ENCODE measurements around the gene SRGAP2B. TPM values are rescaled to one million over a fixed set of nuclear protein-coding genes. Genes with fewer than 3 reads are reported as not detected.
"Not testable (repeated sequence)": the region's sequence is repeated elsewhere in the genome, so short reads cannot be mapped to it uniquely, and the experiment has no call there.

SRGAP2B gene
- total RNA-seq, 1 experiment from 2014 or later: 23.5 TPM

DNA sequence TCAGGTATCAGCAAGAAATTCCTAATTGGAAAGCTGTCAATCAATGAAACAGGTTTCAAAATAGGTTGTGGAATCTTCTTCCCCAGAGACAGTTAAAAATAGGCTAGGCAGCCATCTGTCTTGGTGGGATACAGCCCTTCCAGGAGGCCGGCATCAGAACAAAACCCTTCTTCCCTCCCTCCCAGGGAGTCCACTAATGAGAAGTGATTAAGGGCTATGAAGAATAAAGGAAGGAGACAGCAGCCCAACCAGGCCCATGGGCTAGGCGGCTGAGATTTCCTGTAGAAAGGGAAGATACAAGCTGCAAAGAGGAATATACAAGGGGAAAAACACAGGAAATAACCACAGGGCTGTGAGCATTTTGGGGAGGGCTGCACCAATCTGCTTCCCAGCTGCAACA lies 31.8 kb downstream of the SRGAP2B start:
- WGBS (ENCODE audit: extremely low coverage, insufficient read length, low lambda C conversion rate): no CpG with 5 or more reads among the region's 2 CpGs

GRCh38 chr1:145058184-145058583 lies 36.9 kb downstream of the SRGAP2B start:
- no CpG with 5 or more reads among the region's 3 CpGs for WGBS (ENCODE audit: extremely low coverage, insufficient read length, low lambda C conversion rate)
- H3K36me3 Mint-ChIP-seq (ENCODE audit: insufficient read depth in 1 of 3, low read depth in 3 of 3); H3K4me1 ChIP-seq (ENCODE audit: insufficient read depth, low read length); H3K4ac ChIP-seq (ENCODE audit: low read depth, low read length); H3K79me1 ChIP-seq (ENCODE audit: insufficient read depth, low read depth, low read length, poor library complexity, severe bottlenecking); H3K9ac ChIP-seq (ENCODE audit: extremely low read depth, insufficient read length, low read length); H3K9me3 Mint-ChIP-seq; H2AK5ac ChIP-seq (ENCODE audit: insufficient read length, low read length); H2AFZ ChIP-seq (ENCODE audit: low read length); H3K79me2 ChIP-seq (ENCODE audit: insufficient read depth, low read length); H3K27ac Mint-ChIP-seq; H3K4me3 Mint-ChIP-seq; H3K23me2 ChIP-seq (ENCODE audit: insufficient read length, low read depth, low read length, poor library complexity, severe bottlenecking); H3K56ac ChIP-seq (ENCODE audit: insufficient read length, low read depth, low read length); H4K8ac ChIP-seq (replicated peaks; ENCODE audit: insufficient read length, low read depth, low read length); H3K27me3 Mint-ChIP-seq (ENCODE audit: low read depth); H4K5ac ChIP-seq (ENCODE audit: insufficient read length, low read depth, low read length); H3K4me2 ChIP-seq (ENCODE audit: insufficient read depth, insufficient read length, low read length); H3K27me3 ChIP-seq (ENCODE audit: insufficient read depth, low read length); H3T11ph ChIP-seq (ENCODE audit: low read length); H3K23ac ChIP-seq (ENCODE audit: insufficient read length, low read depth, low read length); H3K27ac ChIP-seq (ENCODE audit: insufficient read length, low read depth, low read length); H3K18ac ChIP-seq (ENCODE audit: insufficient read length, low read depth, low read length); H2BK120ac ChIP-seq (ENCODE audit: low read depth, low read length, poor library complexity, severe bottlenecking); H4K20me1 ChIP-seq (ENCODE audit: control insufficient read depth, insufficient read depth, insufficient read length); H4K91ac ChIP-seq (ENCODE audit: insufficient read length, low read depth, low read length); H2BK15ac ChIP-seq (ENCODE audit: low read depth, low read length); H3K14ac ChIP-seq (ENCODE audit: insufficient read depth, low read length); H3K9me3 ChIP-seq (ENCODE audit: control insufficient read depth, low read depth, low read length); H2BK20ac ChIP-seq (ENCODE audit: low read depth, low read length, poor library complexity, severe bottlenecking); H2BK12ac ChIP-seq (ENCODE audit: insufficient read length, low read depth, low read length); H3K4me1 Mint-ChIP-seq; H2BK5ac ChIP-seq (ENCODE audit: insufficient read length, low read length); DNase-seq: not testable (repeated sequence)

More for the DNA sequence above, 31.8 kb downstream of the SRGAP2B start:
- not testable (repeated sequence) for H3K79me1 ChIP-seq (ENCODE audit: insufficient read depth, low read depth, low read length, poor library complexity, severe bottlenecking); H2BK120ac ChIP-seq (ENCODE audit: low read depth, low read length, poor library complexity, severe bottlenecking); H3K27ac Mint-ChIP-seq; H4K20me1 ChIP-seq (ENCODE audit: control insufficient read depth, insufficient read depth, insufficient read length); H2BK12ac ChIP-seq (ENCODE audit: insufficient read length, low read depth, low read length); H3K56ac ChIP-seq (ENCODE audit: insufficient read length, low read depth, low read length); DNase-seq; H3K18ac ChIP-seq (ENCODE audit: insufficient read length, low read depth, low read length); H3K27me3 ChIP-seq (ENCODE audit: insufficient read depth, low read length); H3K23ac ChIP-seq (ENCODE audit: insufficient read length, low read depth, low read length); H4K8ac ChIP-seq (replicated peaks; ENCODE audit: insufficient read length, low read depth, low read length); H3K27ac ChIP-seq (ENCODE audit: insufficient read length, low read depth, low read length); H3K4me3 Mint-ChIP-seq; H3K4me1 Mint-ChIP-seq; H3K4me2 ChIP-seq (ENCODE audit: insufficient read depth, insufficient read length, low read length); H3K23me2 ChIP-seq (ENCODE audit: insufficient read length, low read depth, low read length, poor library complexity, severe bottlenecking); H2AFZ ChIP-seq (ENCODE audit: low read length); H4K5ac ChIP-seq (ENCODE audit: insufficient read length, low read depth, low read length); H2BK15ac ChIP-seq (ENCODE audit: low read depth, low read length); H2AK5ac ChIP-seq (ENCODE audit: insufficient read length, low read length); H3K36me3 Mint-ChIP-seq (ENCODE audit: insufficient read depth in 1 of 3, low read depth in 3 of 3); H3K9ac ChIP-seq (ENCODE audit: extremely low read depth, insufficient read length, low read length); H3T11ph ChIP-seq (ENCODE audit: low read length); H3K9me3 ChIP-seq (ENCODE audit: control insufficient read depth, low read depth, low read length); H4K91ac ChIP-seq (ENCODE audit: insufficient read length, low read depth, low read length); H3K27me3 Mint-ChIP-seq (ENCODE audit: low read depth); H3K9me3 Mint-ChIP-seq; H3K4me1 ChIP-seq (ENCODE audit: insufficient read depth, low read length); H3K4ac ChIP-seq (ENCODE audit: low read depth, low read length); H3K79me2 ChIP-seq (ENCODE audit: insufficient read depth, low read length); H2BK20ac ChIP-seq (ENCODE audit: low read depth, low read length, poor library complexity, severe bottlenecking); H3K14ac ChIP-seq (ENCODE audit: insufficient read depth, low read length); H2BK5ac ChIP-seq (ENCODE audit: insufficient read length, low read length)

Data from H9 (cell line).